WTC11 (cell line): ENCODE measurements around the gene PREX1. TPM values are rescaled to one million over a fixed set of nuclear protein-coding genes. Genes with fewer than 3 reads are reported as not detected.

Experiments used
- ATAC-seq: fragments of 200-7000 bp; cut with Tn5 transposase; 2 replicates; pipeline ENCODE4 v1.10.0; 2021; ENCODE audit warnings: mild to moderate bottlenecking, moderate library complexity
- CTCF ChIA-PET: fragments of 300-600 bp; sonication (Branson Sonifier 250); formaldehyde crosslinking; loops from one replicate; lab custom pipeline; 2021; ENCODE audit warnings: antibody characterized with exemption; lab: Charles Lee
- POLR2A ChIA-PET: fragments of 350-600 bp; sonication (Branson Sonifier 250); formaldehyde crosslinking; loops from one replicate; lab custom pipeline; 2021; ENCODE audit warnings: antibody characterized with exemption; lab: Charles Lee
- DNase-seq: peaks from one replicate; pipeline ENCODE4 v3.0.0; 2021; ENCODE audit warnings: low spot score
- H3K27ac Mint-ChIP-seq: 2 replicates; pipeline ENCODE4 v1.8.0; 2021; ENCODE audit warnings: mixed read lengths
- H3K27me3 Mint-ChIP-seq: 2 replicates; pipeline ENCODE4 v1.8.0; 2021; ENCODE audit warnings: low read depth, mild to moderate bottlenecking, moderate library complexity, mixed read lengths
- H3K36me3 Mint-ChIP-seq: 2 replicates; pipeline ENCODE4 v1.8.0; 2021; ENCODE audit warnings: mixed read lengths
- H3K4me1 Mint-ChIP-seq: 2 replicates; pipeline ENCODE4 v1.8.0; 2022; ENCODE audit warnings: mixed read lengths
- H3K4me3 Mint-ChIP-seq: 2 replicates; pipeline ENCODE4 v1.8.0; 2021; ENCODE audit warnings: mild to moderate bottlenecking, moderate library complexity, mixed read lengths
- H3K9me3 Mint-ChIP-seq: 2 replicates; pipeline ENCODE4 v1.8.0; 2021; ENCODE audit warnings: mixed read lengths
- ARID4B ChIP-seq: sonication (generic); formaldehyde crosslinking; IDR thresholded peaks from 2 replicates; pipeline ENCODE4 v1.8.0; 2023; ENCODE audit warnings: missing genetic modification reagents, mild to moderate bottlenecking, borderline replicate concordance
- ATF3 ChIP-seq: sonication (generic); formaldehyde crosslinking; conservative IDR thresholded peaks from 2 replicates; pipeline ENCODE4 v1.8.1; 2022; ENCODE audit warnings: mild to moderate bottlenecking, missing genetic modification reagents
- CREM ChIP-seq: sonication (generic); formaldehyde crosslinking; IDR thresholded peaks from 2 replicates; pipeline ENCODE4 v1.8.1; 2022; ENCODE audit warnings: mild to moderate bottlenecking, missing genetic modification reagents, moderate library complexity
- E2F4 ChIP-seq: sonication (generic); formaldehyde crosslinking; IDR thresholded peaks from 2 replicates; pipeline ENCODE4 v1.8.1; 2022; ENCODE audit warnings: low read depth, mild to moderate bottlenecking, moderate library complexity, missing genetic modification reagents, borderline replicate concordance
- GABPB1 ChIP-seq: sonication (generic); formaldehyde crosslinking; IDR thresholded peaks from 2 replicates; pipeline ENCODE4 v1.8.1; 2023; ENCODE audit warnings: mild to moderate bottlenecking, missing genetic modification reagents
- GTF2I ChIP-seq: fragments of 250-450 bp; sonication (Bioruptor Pico); conservative IDR thresholded peaks from 2 replicates; pipeline ENCODE4 v1.4.0; 2021; ENCODE audit warnings: mild to moderate bottlenecking
- MXD4 ChIP-seq: fragments of 250-450 bp; sonication (Bioruptor Pico); IDR thresholded peaks from 2 replicates; pipeline ENCODE4 v1.8.0; 2021; ENCODE audit warnings: mild to moderate bottlenecking, moderate library complexity, borderline replicate concordance
- NFE2L1 ChIP-seq: sonication (generic); formaldehyde crosslinking; IDR thresholded peaks from 2 replicates; pipeline ENCODE4 v1.8.1; 2023; ENCODE audit warnings: missing genetic modification reagents
- NFYB ChIP-seq: sonication (generic); formaldehyde crosslinking; conservative IDR thresholded peaks from 2 replicates; pipeline ENCODE4 v1.8.0; 2022; ENCODE audit warnings: low read depth, missing genetic modification reagents
- NR1H2 ChIP-seq: sonication (generic); formaldehyde crosslinking; IDR thresholded peaks from 2 replicates; pipeline ENCODE4 v1.9.0; 2021; ENCODE audit warnings: mild to moderate bottlenecking, moderate library complexity, missing genetic modification reagents
- OVOL2 ChIP-seq: fragments of 250-450 bp; sonication (Bioruptor Pico); IDR thresholded peaks from 2 replicates; pipeline ENCODE4 v1.9.0; 2021; ENCODE audit warnings: mild to moderate bottlenecking, borderline replicate concordance
- PREB ChIP-seq: sonication (generic); formaldehyde crosslinking; IDR thresholded peaks from 2 replicates; pipeline ENCODE4 v1.8.1; 2022; ENCODE audit warnings: mild to moderate bottlenecking, missing genetic modification reagents, moderate library complexity, borderline replicate concordance
- RELA ChIP-seq: sonication (generic); formaldehyde crosslinking; IDR thresholded peaks from 2 replicates; pipeline ENCODE4 v1.8.1; 2022; ENCODE audit warnings: missing genetic modification reagents, mild to moderate bottlenecking, borderline replicate concordance
- SOX15 ChIP-seq: fragments of 250-450 bp; sonication (Bioruptor Pico); IDR thresholded peaks from 2 replicates; pipeline ENCODE4 v1.9.0; 2021; ENCODE audit warnings: mild to moderate bottlenecking
- TEAD4 ChIP-seq: sonication (generic); formaldehyde crosslinking; IDR thresholded peaks from 2 replicates; pipeline ENCODE4 v1.8.0; 2022; ENCODE audit warnings: mild to moderate bottlenecking, missing genetic modification reagents
- ZNF121 ChIP-seq: sonication (generic); formaldehyde crosslinking; IDR thresholded peaks from 2 replicates; pipeline ENCODE4 v1.8.0; 2023; ENCODE audit warnings: missing genetic modification reagents
- ZNF281 ChIP-seq: sonication (generic); formaldehyde crosslinking; IDR thresholded peaks from 2 replicates; pipeline ENCODE4 v1.8.0; 2023; ENCODE audit warnings: mild to moderate bottlenecking, missing genetic modification reagents
- total RNA-seq: library from RNA; stranded (reverse); gene quantifications from 3 replicates; pipeline ENCODE4 v1.2.3, GENCODE V29; 2021

Gene PREX1
- total RNA-seq, 1 experiment from 2014 or later: 17.3 TPM

- Mint-ChIP-seq H3K27ac (no peak overlapping the region), H3K27me3 (no peaks in the 10 kb centered on the region), H3K9me3 (peaks cover 4% of the 10 kb centered on the region), H3K4me3 (no peak overlapping the region), H3K36me3 (peaks cover 8% of the 10 kb centered on the region), H3K4me1 (no peaks in the 10 kb centered on the region)
- ATAC-seq (no peak), DNase-seq (no peak)
- no peak for TF ChIP-seq CREM (CRISPR knock-in tag)
- TF ChIP-seq ATF3 (CRISPR knock-in tag): no peak
- TF ChIP-seq NFYB: no peak
- TF ChIP-seq E2F4 (CRISPR knock-in tag): no peak
- TF ChIP-seq ZNF121: no peak
- TF ChIP-seq NFE2L1: no peak
- ChIA-PET POLR2A (interaction anchor here (0.6 kb wide), 1 partner anchor 354 kb away, joined by 3 read pairs; no protein-coding TSS in a partner anchor), CTCF (interaction anchor here (1.5 to 3.3 kb wide), 2 partner anchors 11 to 30 kb away, joined by 3 to 24 read pairs; no protein-coding TSS in a partner anchor)
Observed at GRCh38 chr20:48668451-48668946, 159.3 kb downstream of the PREX1 start.

- Mint-ChIP-seq H3K9me3 (peaks cover 4% of the 10 kb centered on the region), H3K4me3 (no peak overlapping the region), H3K27ac (peak overlapping the region; percentile 60; the same call in 1 of the 2 replicates), H3K27me3 (no peaks in the 10 kb centered on the region), H3K4me1 (no peaks in the 10 kb centered on the region), H3K36me3 (peaks cover 8% of the 10 kb centered on the region)
- ChIA-PET POLR2A (interaction anchor here (0.6 kb wide), 1 partner anchor 354 kb away, joined by 3 read pairs; no protein-coding TSS in a partner anchor), CTCF (interaction anchor here (1.5 to 3.3 kb wide), 2 partner anchors 10 to 31 kb away, joined by 3 to 24 read pairs; no protein-coding TSS in a partner anchor)
- ATAC-seq (no peak), DNase-seq (no peak)
- no peak for TF ChIP-seq ZNF281 (CRISPR knock-in tag)
Observed at GRCh38 chr20:48667889-48668413, 159.8 kb downstream of the PREX1 start.

GRCh38 chr20:48667481-48667880 is 160.3 kb downstream of the PREX1 start:
- CTCF ChIA-PET: interaction anchor here (3.3 kb wide), 1 partner anchor 10 kb away, joined by 24 read pairs; no protein-coding TSS in a partner anchor
- H3K36me3 Mint-ChIP-seq: peaks cover 8% of the 10 kb centered on the region
- H3K4me3 Mint-ChIP-seq: no peak overlapping the region
- no peak for ATAC-seq
- no peak for DNase-seq
- TF ChIP-seq GABPB1 (CRISPR knock-in tag) (no peak), SOX15 (no peak), ARID4B (no peak), PREB (CRISPR knock-in tag) (no peak), GTF2I (CRISPR knock-in tag) (no peak), RELA (no peak), NR1H2 (CRISPR knock-in tag) (no peak), CREM (CRISPR knock-in tag) (no peak), MXD4 (no peak), OVOL2 (CRISPR knock-in tag) (no peak), TEAD4 (no peak)
- H3K9me3 Mint-ChIP-seq: peaks cover 4% of the 10 kb centered on the region
- no peak overlapping the region for H3K27ac Mint-ChIP-seq
- H3K27me3 Mint-ChIP-seq: no peaks in the 10 kb centered on the region
- POLR2A ChIA-PET: no interaction called here
- no peaks in the 10 kb centered on the region for H3K4me1 Mint-ChIP-seq
